HG02623 (cell line): Measurements from ENCODE around the gene C5orf24.

Experiments
- ATAC-seq: cut with Tn5 transposase; IDR thresholded peaks from one replicate; pipeline ENCODE4 v1.9.1; 2021; ENCODE audit warnings: moderate library complexity; ENCODE audit not compliant: unreplicated experiment

The C5orf24 gene

DNA sequence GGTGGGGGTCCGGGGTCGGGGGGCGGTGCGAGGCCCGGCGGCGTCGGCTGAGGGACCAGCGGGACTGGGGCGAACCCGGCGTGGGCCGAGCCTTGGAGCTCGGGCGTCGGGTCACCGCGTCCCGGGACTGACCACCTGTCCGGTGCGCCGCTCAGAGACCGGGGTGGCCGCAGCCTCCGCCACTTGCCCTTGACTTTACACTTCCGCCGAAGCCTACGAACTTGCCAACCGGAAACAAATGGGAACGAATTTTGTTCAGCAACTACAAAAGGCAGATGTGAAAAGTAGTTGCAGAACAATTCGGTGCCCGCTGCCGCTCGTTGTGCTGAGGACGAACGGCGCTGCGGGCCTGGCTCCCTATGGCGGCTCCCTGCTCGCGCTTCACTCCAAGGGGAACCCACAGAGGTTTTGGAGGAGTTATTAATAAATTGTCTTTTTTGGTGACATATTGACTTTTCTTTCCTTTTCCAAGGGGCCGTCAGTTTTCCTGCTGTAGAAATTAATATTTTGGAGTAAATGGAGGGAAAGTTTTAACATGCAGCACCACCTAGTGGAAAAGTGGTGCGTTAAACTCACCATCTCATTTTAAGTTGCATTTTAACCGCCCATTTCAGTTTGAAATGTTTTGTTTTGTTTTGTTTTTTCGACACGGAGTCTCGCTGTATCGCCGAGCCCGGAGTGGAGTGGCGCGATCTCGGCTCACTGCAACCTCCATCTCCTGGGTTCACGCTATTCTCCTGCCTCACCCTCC is 59.7 kb downstream of the C5orf24 start:
- ATAC-seq, result peak; percentile 22

DNA sequence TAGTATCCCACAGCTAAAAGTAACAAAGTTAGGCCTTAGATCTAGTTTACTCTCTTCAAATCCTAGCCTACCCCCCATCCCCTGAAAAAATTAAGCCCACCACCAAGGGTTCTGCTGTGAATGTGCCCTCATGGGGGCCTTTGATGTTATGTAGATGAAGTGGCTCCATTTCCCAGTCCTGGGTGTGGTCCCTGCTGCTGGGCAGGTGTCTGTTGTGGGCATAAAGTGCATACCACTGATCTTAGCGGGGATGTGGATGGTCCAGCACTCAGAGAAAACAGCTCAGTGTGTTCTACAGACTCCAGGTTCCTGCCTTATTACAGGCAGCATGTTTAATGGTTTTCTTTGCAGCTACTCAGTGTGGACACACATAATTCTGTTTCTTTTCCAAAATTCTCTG is 61.0 kb downstream of the C5orf24 start:
- ATAC-seq, result no peak
